Measurements from ENCODE around the gene VIPAS39.

GRCh38 chr14:77505031-77505430 lies 47.6 kb upstream of the VIPAS39 start:
- TF ChIP-seq CTCF (IDR thresholded peaks at IDR 0.05; ENCODE audit: low read depth, low read length) = no peak
- TF ChIP-seq POLR2A (IDR thresholded peaks at IDR 0.05; ENCODE audit: extremely low read depth, insufficient read length) = no peak
